AG10803 (cell line): Measurements from ENCODE around the gene C10orf90.

Experiments
- DNase-seq: peaks from one replicate; pipeline ENCODE4 v3.0.0; 2010; ENCODE audit warnings: low read depth
- H3K4me3 ChIP-seq: 2 replicates; pipeline ENCODE4 v1.5.1; 2011; ENCODE audit warnings: mild to moderate bottlenecking, low read length, control low read depth
- CTCF ChIP-seq: conservative IDR thresholded peaks from 2 replicates; pipeline ENCODE4 v1.5.1; 2011; ENCODE audit warnings: mild to moderate bottlenecking, low read length, control low read depth, inconsistent platforms

The C10orf90 gene

GRCh38 chr10:126670056-126670894 is at the start of gene C10orf90:
C10orf90 (minus strand) TSS chr10:126670693; CDS start chr10:126670480, 213 bp downstream.
- no peak within 1 kb of the TSS for H3K4me3 ChIP-seq
- DNase-seq = no peak
- no peak for TF ChIP-seq CTCF

- no peak overlapping the region for H3K4me3 ChIP-seq
- no peak for TF ChIP-seq CTCF
- DNase-seq = no peak
These were observed 45.9 kb upstream of the C10orf90 start for GRCh38 chr10:126716366-126716765.

- no peak for DNase-seq
- TF ChIP-seq CTCF = no peak
- H3K4me3 ChIP-seq = no peak overlapping the region
These were observed 43.1 kb upstream of the C10orf90 start for GRCh38 chr10:126713594-126713993.

- no peak overlapping the region for H3K4me3 ChIP-seq
- TF ChIP-seq CTCF = no peak
- DNase-seq = no peak
These were observed 42.2 kb upstream of the C10orf90 start for GRCh38 chr10:126712681-126713080.

- TF ChIP-seq CTCF = no peak
- no peak overlapping the region for H3K4me3 ChIP-seq
- no peak for DNase-seq
These were observed 35.6 kb upstream of the C10orf90 start for GRCh38 chr10:126705951-126706565.

GRCh38 chr10:126705131-126705530 is 34.6 kb upstream of the C10orf90 start:
- DNase-seq = no peak
- TF ChIP-seq CTCF = no peak
- H3K4me3 ChIP-seq = no peak overlapping the region

- H3K4me3 ChIP-seq = no peak overlapping the region
- TF ChIP-seq CTCF = no peak
- no peak for DNase-seq
These were observed 34.2 kb upstream of the C10orf90 start for GRCh38 chr10:126704649-126705048.
